ENCODE data around the gene GJB5. TPM values are rescaled to one million over a fixed set of nuclear protein-coding genes. Genes with fewer than 3 reads are reported as not detected.
"Not testable (repeated sequence)": the region's sequence is repeated elsewhere in the genome, so short reads cannot be mapped to it uniquely, and the experiment has no call there.

The GJB5 gene
- polyA plus RNA-seq, 1 donor (not counting 4 experiments of a cell fraction or from before 2014, with no cell fraction given) = 169 TPM

GRCh38 chr1:34726861-34727260 is 28.0 kb upstream of the GJB5 start:
- no peak overlapping the region for H3K27ac ChIP-seq (ENCODE audit: control insufficient read depth, insufficient read depth, low read length)
- H3K9me3 ChIP-seq (ENCODE audit: control insufficient read depth, low read depth, low read length) = no peaks in the 10 kb centered on the region
- no peak overlapping the region for H3K9ac ChIP-seq (ENCODE audit: control insufficient read depth, extremely low read depth, insufficient read depth, low read length)
- no peaks in the 10 kb centered on the region for H3K36me3 ChIP-seq (ENCODE audit: control insufficient read depth in 2 of 2, extremely low read depth in 1 of 2, insufficient read depth in 2 of 2, low read length in 2 of 2)
- no peaks in the 10 kb centered on the region for H3K9me1 ChIP-seq (ENCODE audit: control insufficient read depth, extremely low read depth, insufficient read depth, low read length)
- H3K4me2 ChIP-seq (ENCODE audit: control insufficient read depth, extremely low read depth, insufficient read depth, low read depth, low read length) = no peak overlapping the region
- no peak for FAIRE-seq
- H4K20me1 ChIP-seq (ENCODE audit: control insufficient read depth, extremely low read depth, insufficient read depth, low read length) = no peaks in the 10 kb centered on the region
- H3K4me3 ChIP-seq (ENCODE audit: control insufficient read depth in 2 of 3, extremely low read depth in 1 of 3, insufficient read depth in 2 of 3, low read depth in 1 of 3, low read length in 3 of 3) = no peak overlapping the region
- dilution Hi-C loops (cut with MboI; ENCODE audit: extremely low pct_ligation_motif_present, low sequenced_read_pairs) = no loop called here
- no peak for TF ChIP-seq EZH2 (IDR thresholded peaks at IDR 0.05; ENCODE audit: low read length)
- TF ChIP-seq CTCF (optimal IDR thresholded peaks at IDR 0.05 in 1 of 3, IDR thresholded peaks at IDR 0.05 in 1 of 3, conservative IDR thresholded peaks at IDR 0.05 in 1 of 3; ENCODE audit: extremely low read depth in 1 of 3, insufficient read depth in 2 of 3, low read length in 3 of 3) = no peak
- no peaks in the 10 kb centered on the region for H3K79me2 ChIP-seq (ENCODE audit: control insufficient read depth, insufficient read depth, low read length)
- no peak for DNase-seq (ENCODE audit: low read depth, low spot score)
- H3K27me3 ChIP-seq (ENCODE audit: control insufficient read depth, extremely low read depth, insufficient read depth, low read length) = peaks cover 3% of the 10 kb centered on the region
- no peaks in the 10 kb centered on the region for H3K4me1 ChIP-seq (ENCODE audit: control insufficient read depth, extremely low read depth, insufficient read depth, low read length)
- no peak overlapping the region for H2AFZ ChIP-seq (ENCODE audit: control insufficient read depth, low read length)

GRCh38 chr1:34730485-34730884 is 24.4 kb upstream of the GJB5 start:
- Histone ChIP-seq H3K9me3 (ENCODE audit: control insufficient read depth, low read depth, low read length) (no peaks in the 10 kb centered on the region), H3K36me3 (ENCODE audit: control insufficient read depth in 2 of 2, extremely low read depth in 1 of 2, insufficient read depth in 2 of 2, low read length in 2 of 2) (no peaks in the 10 kb centered on the region), H3K4me1 (ENCODE audit: control insufficient read depth, extremely low read depth, insufficient read depth, low read length) (no peaks in the 10 kb centered on the region), H3K9me1 (ENCODE audit: control insufficient read depth, extremely low read depth, insufficient read depth, low read length) (no peaks in the 10 kb centered on the region), H3K4me2 (ENCODE audit: control insufficient read depth, extremely low read depth, insufficient read depth, low read depth, low read length) (no peak overlapping the region), H3K4me3 (ENCODE audit: control insufficient read depth in 2 of 3, extremely low read depth in 1 of 3, insufficient read depth in 2 of 3, low read depth in 1 of 3, low read length in 3 of 3) (no peak overlapping the region), H4K20me1 (ENCODE audit: control insufficient read depth, extremely low read depth, insufficient read depth, low read length) (no peaks in the 10 kb centered on the region), H2AFZ (ENCODE audit: control insufficient read depth, low read length) (no peak overlapping the region), H3K79me2 (ENCODE audit: control insufficient read depth, insufficient read depth, low read length) (no peaks in the 10 kb centered on the region), H3K9ac (ENCODE audit: control insufficient read depth, extremely low read depth, insufficient read depth, low read length) (no peak overlapping the region), H3K27me3 (ENCODE audit: control insufficient read depth, extremely low read depth, insufficient read depth, low read length) (peaks cover 3% of the 10 kb centered on the region), H3K27ac (ENCODE audit: control insufficient read depth, insufficient read depth, low read length) (no peak overlapping the region)
- DNase-seq (ENCODE audit: low read depth, low spot score) = no peak
- dilution Hi-C loops (cut with MboI; ENCODE audit: extremely low pct_ligation_motif_present, low sequenced_read_pairs) = no loop called here
- TF ChIP-seq CTCF (optimal IDR thresholded peaks at IDR 0.05 in 1 of 3, IDR thresholded peaks at IDR 0.05 in 1 of 3, conservative IDR thresholded peaks at IDR 0.05 in 1 of 3; ENCODE audit: extremely low read depth in 1 of 3, insufficient read depth in 2 of 3, low read length in 3 of 3) (no peak), EZH2 (IDR thresholded peaks at IDR 0.05; ENCODE audit: low read length) (no peak)
- no peak for FAIRE-seq

- H3K36me3 ChIP-seq (ENCODE audit: control insufficient read depth in 2 of 2, extremely low read depth in 1 of 2, insufficient read depth in 2 of 2, low read length in 2 of 2); FAIRE-seq; dilution Hi-C loops (cut with MboI; ENCODE audit: extremely low pct_ligation_motif_present, low sequenced_read_pairs): not testable (repeated sequence)
Measured at GRCh38 chr1:34732831-34733230, 22.0 kb upstream of the GJB5 start.

More at GRCh38 chr1:34732831-34733230, 22.0 kb upstream of the GJB5 start:
- DNase-seq (ENCODE audit: low read depth, low spot score); H4K20me1 ChIP-seq (ENCODE audit: control insufficient read depth, extremely low read depth, insufficient read depth, low read length); H3K27ac ChIP-seq (ENCODE audit: control insufficient read depth, insufficient read depth, low read length); H3K4me3 ChIP-seq (ENCODE audit: control insufficient read depth in 2 of 3, extremely low read depth in 1 of 3, insufficient read depth in 2 of 3, low read depth in 1 of 3, low read length in 3 of 3); H3K79me2 ChIP-seq (ENCODE audit: control insufficient read depth, insufficient read depth, low read length); H3K9me1 ChIP-seq (ENCODE audit: control insufficient read depth, extremely low read depth, insufficient read depth, low read length); H3K27me3 ChIP-seq (ENCODE audit: control insufficient read depth, extremely low read depth, insufficient read depth, low read length); H3K9ac ChIP-seq (ENCODE audit: control insufficient read depth, extremely low read depth, insufficient read depth, low read length); H2AFZ ChIP-seq (ENCODE audit: control insufficient read depth, low read length); H3K9me3 ChIP-seq (ENCODE audit: control insufficient read depth, low read depth, low read length); H3K4me2 ChIP-seq (ENCODE audit: control insufficient read depth, extremely low read depth, insufficient read depth, low read depth, low read length); H3K4me1 ChIP-seq (ENCODE audit: control insufficient read depth, extremely low read depth, insufficient read depth, low read length): not testable (repeated sequence)

Measured in keratinocyte (primary cell).